Renal cortical epithelial cell (primary cell): ENCODE results near the gene SELPLG. TPM values are rescaled to one million over a fixed set of nuclear protein-coding genes. Genes with fewer than 3 reads are reported as not detected.
"Not testable (repeated sequence)": the region's sequence is repeated elsewhere in the genome, so short reads cannot be mapped to it uniquely, and the experiment has no call there.

Source experiments
- DNase-seq: peaks from one replicate; pipeline ENCODE4 v3.0.0-alpha.2; 2011; ENCODE audit warnings: low read depth
- total RNA-seq: library from RNA; depleted of rRNA; stranded (reverse); fragments of >200 nt; gene quantifications from 2 replicates; pipeline ENCODE4 v1.2.3, GENCODE V29; 2014

The SELPLG gene
- total RNA-seq, 1 donor from 2014 or later: 2.3 TPM

DNA sequence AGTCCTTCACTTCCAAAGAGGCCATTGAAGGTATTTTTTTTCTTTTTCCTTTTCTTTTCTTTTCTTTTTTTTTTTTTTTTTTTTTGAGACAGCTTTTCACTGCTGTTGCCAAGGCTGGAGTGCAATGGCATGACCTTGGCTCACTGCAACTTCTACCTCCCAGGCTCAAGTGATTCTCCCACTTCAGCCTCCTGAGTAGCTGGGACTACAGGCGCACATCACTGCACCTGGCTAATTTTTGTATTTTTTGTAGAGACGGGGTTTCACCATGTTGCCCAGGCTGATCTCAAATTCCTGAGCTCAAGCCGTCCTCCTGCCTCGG lies 14.8 kb downstream of the SELPLG start:
- not testable (repeated sequence) for DNase-seq

DNA sequence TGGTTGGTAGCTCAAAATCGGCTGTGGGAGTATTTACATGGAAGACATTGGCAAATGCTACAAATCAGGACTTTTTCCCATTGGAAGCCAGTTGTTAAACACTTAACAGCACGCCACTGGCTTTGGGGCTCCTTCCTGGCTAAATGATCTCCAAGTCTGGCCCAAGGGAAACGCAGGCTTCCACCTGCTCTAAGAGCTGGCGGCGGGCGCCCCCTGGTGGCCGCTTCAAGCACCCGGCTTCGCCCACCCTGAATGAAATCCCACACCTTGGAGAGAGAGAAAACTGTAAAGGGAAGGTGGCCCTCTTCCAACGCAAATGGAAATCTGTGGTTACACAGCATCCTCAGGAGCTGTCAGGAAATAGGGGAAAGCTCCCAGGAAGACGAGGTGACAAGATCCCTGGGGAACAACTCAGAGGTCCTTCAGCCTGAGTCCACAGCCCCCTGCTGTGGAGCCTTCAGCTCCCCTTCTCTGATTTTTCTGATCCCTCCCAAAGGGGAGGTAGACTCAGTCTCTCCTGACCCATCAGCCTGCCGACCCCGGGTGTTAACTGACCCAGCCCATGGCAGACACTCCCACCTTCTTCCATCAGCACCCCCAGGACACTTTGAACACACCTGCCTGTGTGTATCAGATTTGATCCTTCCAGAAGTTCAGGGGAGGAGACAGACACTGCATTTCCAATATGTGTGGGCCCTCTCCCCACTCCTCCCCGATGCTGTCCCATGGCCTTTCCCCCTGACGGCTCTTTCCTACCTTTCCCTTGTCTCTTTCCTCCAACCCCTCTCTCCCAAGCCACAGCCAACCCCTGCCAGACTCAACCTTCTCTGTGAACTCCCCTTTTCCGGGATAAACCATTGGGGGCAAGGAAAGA lies 15.4 kb downstream of the SELPLG start:
- DNase-seq: peak; percentile 63

DNA sequence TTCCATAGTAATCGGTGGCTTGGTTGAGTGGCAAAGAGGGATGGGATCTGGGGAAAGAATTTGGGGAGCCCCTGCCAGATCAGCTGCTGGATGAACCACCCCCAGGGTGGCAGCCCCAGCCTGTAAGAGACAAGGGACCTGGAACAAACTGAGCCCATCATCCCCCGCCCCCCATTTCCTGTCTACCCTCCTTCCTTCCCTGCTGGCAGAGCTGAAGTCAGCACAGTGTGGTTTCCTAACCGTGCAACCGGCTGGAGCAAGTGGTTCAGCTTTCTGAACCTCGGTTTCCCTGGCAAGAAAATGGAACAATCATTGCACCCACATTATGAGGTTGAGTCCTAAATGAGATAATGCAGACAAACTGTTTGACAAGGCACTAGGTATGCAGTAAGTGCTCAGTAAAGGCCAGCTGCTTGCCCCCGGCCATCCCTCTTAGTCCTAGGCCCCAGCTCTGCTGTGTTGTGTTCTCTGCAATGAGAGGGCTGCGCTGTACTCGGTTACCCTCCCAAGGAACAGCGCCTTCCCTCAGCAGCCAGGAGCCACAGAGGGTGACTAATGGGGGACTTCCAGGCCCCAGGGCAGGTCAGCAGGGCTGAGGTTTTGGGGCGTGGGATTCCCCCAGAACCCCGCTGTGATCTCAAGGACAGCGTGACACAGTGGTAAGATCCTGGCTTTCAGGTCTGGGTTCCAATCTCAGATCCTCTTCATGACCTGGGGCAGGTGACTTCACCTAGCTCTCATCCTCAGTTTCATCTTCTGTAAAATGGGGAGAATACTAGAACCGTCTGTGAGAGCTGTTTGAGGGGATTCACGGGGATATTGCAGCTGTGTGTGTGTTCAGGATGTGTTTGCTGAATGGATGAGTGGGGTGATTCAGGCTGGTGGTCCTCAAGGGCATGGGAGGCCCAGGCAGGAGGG lies 16.5 kb downstream of the SELPLG start:
- DNase-seq: no peak

DNA sequence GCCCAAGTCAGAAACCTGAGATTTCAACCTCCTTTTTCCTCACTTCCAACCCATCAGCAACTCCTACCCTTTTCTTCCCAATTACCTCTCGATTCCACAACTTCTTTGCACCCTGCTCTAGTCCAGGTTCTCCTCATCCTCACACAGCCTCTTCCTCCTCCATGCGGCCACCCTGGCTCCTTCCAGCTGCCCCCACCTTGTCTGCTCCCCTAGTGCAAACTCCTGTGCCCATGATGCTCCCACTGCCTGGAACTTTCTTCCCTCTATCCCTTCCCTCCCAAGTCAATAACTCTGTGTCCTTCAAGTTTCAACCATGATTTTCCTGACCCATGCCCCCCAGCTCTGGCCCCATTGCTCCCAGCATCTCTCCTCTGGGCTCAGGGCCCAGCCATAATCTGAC lies 17.3 kb downstream of the SELPLG start:
- no peak for DNase-seq

DNA sequence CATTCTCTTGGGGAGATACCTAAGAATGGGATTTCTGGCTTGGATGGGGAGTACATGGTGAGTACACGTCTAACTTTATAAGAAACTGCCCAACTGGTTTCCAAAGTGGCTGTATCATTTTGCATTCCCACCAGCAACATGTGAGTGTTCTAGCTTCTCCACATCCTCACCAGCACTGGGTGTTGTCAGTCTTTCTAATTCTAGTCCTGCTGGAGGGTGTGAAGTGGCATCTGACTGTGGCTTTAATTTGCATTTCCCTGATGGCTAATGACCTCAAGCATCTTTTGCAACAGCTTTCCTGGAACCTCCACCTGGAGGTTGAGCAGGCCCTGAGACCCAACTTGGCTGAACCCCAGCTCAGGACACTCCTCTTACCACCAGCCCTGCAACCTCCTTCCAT lies 17.8 kb downstream of the SELPLG start:
- DNase-seq: no peak

DNA sequence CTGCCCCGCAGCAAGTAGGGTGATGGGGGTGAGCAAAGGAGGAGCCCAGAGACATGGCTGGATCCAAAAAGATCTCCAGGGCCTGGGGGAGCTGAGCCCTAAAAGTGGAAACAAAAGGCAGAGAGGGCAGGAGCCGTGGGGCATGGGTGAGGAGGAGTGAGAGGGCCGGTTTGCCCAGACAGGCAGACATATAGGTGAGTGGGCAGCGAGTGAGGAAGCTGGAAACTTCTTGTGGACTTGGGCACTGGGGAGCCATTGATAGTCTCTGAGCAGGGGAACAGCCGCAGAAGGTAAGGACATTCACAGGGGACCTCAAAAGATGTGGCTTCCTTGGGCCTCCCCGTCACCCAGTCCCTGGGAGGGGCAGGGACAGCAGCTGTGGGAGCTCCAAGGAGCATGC lies 19.1 kb downstream of the SELPLG start:
- DNase-seq: no peak

DNA sequence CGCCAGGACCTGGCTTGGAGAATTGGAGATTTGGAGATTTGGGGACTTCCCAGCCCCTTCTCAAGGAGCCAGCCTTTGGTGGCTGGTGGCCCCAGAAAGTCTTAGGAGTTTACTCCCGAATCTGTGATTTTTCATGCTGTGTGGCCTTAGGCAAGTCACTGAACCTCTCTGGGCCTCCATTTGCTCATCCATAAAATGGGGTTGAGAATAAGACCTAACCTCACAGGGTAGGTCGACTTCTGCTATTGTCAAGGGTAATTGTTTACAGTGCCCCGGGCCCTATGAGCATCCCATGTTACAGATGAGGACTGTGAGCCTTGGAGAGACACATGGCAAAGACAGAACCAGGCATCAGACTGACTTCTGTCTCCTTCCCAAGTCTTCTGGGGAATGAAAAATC lies 19.7 kb downstream of the SELPLG start:
- no peak for DNase-seq

DNA sequence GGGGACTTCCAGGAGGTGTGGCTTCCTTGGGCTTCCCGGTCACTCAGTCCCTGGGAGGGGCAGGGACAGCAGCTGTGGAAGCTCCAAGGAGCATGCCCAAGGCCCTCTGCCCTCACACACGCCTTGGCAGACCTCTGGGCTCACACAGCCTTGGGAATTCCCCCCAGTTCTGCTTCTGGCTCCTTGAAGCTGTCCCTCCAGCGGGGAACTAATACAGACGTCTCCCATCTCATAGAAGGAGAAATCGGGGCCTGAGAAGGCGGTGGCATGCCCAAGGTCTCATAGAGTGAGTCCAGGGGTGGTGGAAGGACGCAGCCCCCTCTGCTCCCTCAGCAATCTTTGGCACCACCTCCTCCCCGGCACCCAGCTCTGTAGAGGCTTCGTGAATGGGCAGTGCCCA lies 20.1 kb downstream of the SELPLG start:
- DNase-seq: peak; percentile 53

DNA sequence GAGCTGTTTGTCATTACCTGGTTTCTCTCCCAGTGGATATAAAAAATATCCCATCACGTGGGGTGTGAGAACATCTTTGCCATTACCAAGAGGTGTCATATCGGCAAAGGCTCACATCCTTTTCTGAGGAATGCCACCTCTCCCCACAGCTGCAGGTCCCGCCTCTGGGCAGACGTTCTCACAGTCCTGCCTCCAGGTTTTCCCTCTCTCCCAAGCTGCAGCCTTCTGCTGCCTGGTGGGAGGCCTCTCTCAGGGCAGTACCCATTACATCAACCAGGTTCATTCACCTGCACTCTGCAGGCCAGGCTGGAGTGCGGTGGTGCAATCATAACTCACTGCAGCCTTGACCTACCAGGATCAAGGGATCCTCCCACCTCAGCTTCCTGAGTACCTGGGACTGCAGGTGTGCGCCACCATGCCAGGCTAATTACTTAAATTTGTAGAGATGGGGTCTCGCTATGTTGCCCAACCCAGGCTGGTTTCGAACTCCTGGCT lies 20.9 kb downstream of the SELPLG start:
- peak; percentile 54 for DNase-seq

DNA sequence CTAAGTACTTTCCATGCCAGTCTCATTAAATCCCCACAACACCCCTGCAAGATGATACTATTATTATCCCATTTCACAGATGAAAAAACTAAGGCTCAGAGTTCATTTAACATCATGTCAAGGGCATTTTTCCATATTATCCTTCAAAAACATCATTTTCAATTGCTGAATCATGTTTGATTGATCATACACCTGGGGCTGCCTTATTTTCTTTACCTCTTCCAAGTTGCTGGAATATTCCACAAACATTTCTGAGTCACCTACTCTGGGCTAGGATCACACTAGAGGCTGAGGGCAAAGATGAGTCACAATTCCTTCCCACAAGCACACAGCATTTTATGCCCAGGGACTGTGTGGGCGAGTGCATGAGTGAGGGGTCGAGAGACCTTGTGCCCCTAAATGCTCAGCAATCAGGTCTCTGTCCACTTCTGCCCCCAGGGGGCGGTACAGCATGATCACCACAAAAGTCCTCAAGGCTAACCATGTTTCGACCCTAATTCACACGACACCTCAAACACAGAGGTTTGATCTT lies 21.7 kb downstream of the SELPLG start:
- DNase-seq: peak; percentile 99

DNA sequence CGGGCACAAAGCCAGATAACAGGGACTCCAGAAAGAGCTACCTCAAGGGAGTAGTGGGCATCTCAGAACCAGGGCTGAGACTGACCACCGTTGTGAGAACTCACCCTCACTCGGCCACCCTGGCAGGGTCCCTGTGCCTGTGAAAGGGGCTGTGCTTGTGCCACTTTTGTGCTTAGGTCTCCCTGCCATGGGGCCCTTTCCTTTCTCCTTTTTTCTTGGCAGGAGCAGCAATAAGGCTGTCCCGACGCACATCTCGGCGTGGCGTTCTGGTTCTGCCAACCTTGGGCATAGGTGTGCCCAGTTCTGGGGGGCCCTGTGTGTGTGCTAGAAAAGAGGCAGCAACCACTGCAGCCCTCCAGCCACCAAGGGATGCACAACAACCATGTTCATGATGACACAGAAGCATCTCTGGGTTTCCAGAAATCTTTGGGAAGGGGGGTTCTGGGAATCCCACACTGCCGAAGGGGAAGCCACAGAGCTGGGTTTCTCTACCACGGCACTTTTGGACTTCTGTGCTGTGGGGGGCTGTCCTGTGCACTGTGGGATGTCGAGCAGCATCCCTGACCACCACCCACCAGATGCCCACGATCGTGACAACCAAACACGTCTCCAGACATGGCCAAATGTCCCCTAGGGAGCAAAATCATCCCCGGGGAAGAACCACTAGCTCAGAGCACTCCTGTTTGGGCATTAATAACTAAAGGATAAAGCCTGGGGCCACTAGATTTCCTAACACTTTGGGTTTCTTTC lies 22.7 kb downstream of the SELPLG start:
- DNase-seq: no peak

DNA sequence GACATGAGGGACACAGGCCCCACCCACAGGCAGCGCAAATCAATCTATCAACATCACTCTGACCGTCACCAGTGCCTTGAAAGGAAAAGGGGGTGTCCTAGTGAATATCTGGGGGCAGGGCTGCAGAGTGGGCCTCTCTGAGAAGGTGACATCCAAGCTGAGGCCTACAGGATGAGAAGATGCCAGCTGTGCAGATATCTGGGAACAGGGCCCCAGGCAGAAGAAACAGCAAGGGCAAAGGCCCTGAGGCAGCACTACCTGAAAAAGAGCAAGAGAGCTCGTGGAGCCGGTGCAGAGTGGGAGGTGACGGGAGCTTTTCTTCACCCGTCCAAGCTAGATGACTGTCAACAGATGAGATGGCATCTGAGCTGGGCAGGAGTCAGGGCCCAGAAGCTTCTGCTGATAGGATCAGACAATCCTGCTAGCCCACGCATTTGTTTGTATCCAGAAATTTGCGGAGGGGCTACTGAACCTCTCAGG lies 23.3 kb downstream of the SELPLG start:
- no peak for DNase-seq

DNA sequence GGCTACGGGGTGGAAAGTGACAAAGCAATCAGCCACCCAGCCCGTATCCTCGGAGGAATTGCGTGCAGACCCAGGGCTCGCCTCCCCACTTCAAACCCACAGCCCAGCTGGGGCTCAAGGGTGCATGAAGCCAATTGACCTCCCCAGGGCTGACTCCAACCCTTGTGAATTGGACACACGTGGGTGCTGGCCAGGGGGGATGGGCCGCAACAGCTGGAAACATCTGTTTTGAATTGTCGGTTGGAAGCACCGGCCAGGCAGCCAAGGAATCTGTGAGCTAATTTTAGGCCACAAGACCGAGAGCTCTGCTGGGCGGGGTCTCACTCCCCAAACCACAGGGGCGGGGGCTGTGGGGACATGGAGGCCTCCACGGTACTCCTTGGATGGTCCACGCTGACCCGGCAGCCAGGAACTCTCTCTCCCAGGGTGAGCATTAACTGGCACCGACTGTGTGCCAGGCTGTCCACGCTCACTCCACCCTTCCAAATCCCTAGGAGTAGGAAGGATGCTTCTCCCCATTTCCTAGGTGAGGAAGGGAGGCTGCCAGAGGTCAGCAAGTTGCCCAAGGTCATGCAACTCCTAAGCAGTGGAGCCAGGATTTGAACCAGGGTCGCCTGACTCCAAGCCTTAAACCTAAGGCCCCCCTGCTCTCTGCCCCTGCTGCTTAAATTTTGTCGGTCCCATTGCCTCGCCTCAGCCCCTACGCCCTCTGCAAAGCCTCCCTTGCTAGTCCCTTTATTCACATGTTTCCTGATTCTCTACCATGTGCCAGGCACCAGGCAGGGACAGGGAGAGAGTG lies 24.0 kb downstream of the SELPLG start:
- DNase-seq: no peak

DNA sequence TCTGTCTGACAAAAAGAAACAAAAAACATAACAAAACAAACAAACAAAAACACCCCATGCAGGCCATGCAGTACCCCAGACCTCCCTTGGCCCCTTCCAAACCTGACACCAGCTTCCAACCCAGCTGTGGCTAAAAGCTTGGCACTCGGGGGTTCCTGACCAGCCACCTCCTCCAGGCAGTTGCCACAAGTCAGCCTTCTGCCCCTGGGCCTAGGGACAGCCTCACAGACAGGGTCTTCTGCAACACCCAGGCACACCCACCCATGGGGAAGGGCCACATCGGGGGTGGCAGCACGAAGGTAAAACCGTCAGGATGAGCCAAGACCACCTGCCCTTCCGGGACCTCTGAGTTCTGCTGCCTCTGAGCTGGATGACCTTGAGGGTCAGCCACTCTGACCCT lies 25.1 kb downstream of the SELPLG start:
- no peak for DNase-seq

DNA sequence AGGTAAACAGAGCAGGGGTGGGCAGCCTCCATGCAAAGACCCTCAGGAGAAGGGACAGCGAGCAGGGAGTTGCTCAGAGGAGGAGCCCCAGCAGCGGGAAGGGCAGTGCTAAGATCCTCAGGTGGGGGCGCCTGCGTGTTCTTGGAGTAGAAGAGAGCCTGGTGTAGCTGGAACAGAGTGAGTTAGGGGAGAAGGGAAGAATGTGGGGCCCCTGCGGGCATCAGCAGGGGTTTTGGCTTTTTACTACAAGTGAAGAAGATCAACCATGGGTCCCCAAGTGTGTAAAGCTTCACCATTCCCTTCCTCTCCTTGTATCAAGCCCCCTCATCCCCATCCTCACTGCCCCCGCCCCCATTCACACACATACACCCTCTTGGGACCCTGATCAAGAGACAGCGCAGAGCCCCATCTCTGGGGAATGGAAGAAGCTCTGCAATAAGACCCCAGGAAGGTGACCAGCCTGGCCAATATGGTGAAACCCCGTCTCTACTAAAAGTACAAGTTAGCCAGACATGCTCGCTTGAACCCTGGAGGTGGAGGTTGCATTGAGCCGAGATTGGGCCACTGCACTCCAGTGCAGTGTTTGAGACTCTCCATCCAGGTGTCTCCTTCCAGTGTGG lies 25.6 kb downstream of the SELPLG start:
- DNase-seq: no peak

DNA sequence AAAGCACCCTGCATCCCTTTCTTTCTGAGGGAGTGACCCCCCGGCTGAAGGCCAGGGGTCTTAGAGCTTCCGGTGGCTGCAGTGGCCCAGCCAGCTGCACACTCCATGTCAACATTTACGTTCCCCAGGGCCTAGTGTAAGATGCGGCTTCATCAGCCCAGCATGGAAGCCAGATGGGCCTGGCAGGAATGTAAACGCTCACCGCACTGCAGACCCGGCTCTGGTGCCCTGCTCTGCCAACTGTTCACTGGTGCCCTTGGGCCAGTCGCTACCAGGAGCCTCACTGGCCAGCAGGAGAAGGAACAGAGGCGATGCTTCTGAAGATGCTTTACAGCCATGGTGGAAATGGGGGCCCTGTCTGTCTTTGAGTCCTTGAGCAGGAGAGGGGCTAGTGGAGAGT lies 27.2 kb downstream of the SELPLG start:
- DNase-seq: no peak

DNA sequence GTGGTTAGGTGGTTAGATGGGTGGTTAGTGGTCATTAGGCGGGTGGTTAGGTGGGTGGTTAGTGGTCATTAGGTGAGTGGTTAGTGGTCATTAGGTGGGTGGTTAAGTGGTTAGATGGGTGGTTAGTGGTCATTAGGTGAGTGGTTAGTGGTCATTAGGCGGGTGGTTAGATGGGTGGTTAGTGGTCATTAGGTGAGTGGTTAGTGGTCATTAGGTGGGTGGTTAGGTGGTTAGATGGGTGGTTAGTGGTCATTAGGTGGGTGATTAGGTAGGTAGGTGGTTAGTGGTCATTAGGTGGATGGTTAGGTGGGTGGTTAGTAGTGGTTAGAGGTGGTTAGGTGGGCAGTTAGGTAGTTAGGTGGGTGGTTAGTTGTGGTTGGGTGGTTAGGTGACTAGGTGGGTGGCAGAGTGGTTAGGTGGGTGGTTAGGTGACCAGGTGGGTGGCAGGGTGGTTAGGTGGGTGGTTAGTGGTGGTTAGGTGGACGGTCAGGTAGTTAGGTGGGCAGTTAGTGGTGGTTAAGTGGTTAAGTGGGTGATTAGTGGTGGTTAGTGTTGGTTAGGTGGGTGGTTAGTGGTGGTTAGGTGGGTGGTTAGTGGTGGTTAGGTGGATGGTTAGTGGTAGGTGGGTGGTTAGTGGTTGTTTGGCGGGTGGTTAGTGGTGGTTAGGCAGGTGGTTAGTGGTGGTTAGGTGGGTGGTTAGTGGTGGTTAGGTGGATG lies 27.8 kb downstream of the SELPLG start:
- DNase-seq: no peak

DNA sequence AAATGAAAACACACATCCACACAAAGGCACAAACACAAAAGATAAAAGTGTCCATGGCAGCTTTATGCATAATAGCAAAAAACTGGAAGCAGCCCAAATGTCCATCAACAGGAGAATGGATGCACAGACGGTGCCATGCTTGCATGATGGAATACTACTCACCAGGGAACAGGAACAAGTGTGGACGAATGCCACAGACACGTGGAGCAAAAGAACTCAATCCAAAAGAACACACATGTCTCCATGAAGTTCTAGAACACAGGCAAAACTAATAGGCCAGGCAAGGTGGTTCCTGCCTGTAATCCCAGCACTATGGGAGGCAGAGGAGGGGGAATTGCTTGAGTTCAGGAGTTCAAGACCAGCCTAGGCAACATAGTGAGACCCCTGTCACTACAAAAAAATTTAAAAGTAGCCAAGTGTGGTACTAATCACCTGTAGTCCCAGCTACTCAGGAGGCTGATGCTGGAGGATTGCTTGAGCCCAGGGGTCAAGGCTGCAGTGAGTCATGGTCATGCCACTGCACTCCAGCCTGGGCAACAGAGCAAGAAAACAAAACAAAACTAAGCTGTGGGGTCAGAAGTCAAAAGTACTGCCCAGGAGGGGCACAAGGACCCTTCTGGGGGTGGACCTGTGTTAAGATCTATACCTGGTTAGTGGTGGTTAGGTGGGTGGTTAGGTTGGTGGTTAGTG lies 28.5 kb downstream of the SELPLG start:
- peak; percentile 92 for DNase-seq
